B cell (primary cell): Measurements from ENCODE around the gene CC2D2A. TPM values are rescaled to one million over a fixed set of nuclear protein-coding genes. Genes with fewer than 3 reads are reported as not detected.

Source experiments
- ATAC-seq: fragments of 200-7000 bp; cut with Tn5 transposase; one replicate; pipeline ENCODE4 v1.10.0; 2021; ENCODE audit warnings: low read depth, mild to moderate bottlenecking, moderate number of reproducible peaks, moderate library complexity
- CTCF ChIA-PET: fragments of 350-600 bp; sonication (Branson Sonifier 250); formaldehyde crosslinking; loops from one replicate; lab custom pipeline; 2021; ENCODE audit warnings: antibody characterized with exemption, inconsistent platforms; lab: Charles Lee
- POLR2A ChIA-PET: fragments of 350-600 bp; sonication (Branson Sonifier 250); formaldehyde crosslinking; loops from one replicate; lab custom pipeline; 2021; ENCODE audit warnings: antibody characterized with exemption; lab: Charles Lee
- DNase-seq: peaks from one replicate; pipeline ENCODE4 v3.0.0; 2013
- H2AFZ ChIP-seq: 2 replicates; pipeline ENCODE4 v1.6.1; 2012; ENCODE audit warnings: mild to moderate bottlenecking, low read depth, low read length; ENCODE audit not compliant: insufficient read depth, poor library complexity, severe bottlenecking
- H3K27ac ChIP-seq, 2 donors: 1 replicate in 1 of 2; 2 replicates in 1 of 2; pipeline ENCODE4 v1.5.1; 2012 to 2013; ENCODE audit warnings: low read length in 2 of 2, mild to moderate bottlenecking in 2 of 2, moderate library complexity in 1 of 2
- H3K27me3 ChIP-seq, 4 experiments: fragments of 200-600 bp in 1 of 4; sonication (generic) in 1 of 4; replicated peaks in 1 of 4; 1 replicate in 2 of 4; 2 replicates in 2 of 4; pipeline versions ENCODE4 v1.6.1 to v1.7.0; 2013 to 2016; ENCODE audit warnings: low read length in 3 of 4, mild to moderate bottlenecking in 2 of 4, mixed read lengths in 1 of 4, moderate library complexity in 1 of 4; ENCODE audit not compliant: insufficient read depth in 4 of 4, control insufficient read depth in 3 of 4; ENCODE audit errors: control extremely low read depth in 1 of 4
- H3K36me3 ChIP-seq, 2 experiments: replicated peaks in 1 of 2; 1 replicate in 1 of 2; 2 replicates in 1 of 2; pipeline versions ENCODE4 v1.6.1 to v1.7.1; 2013; ENCODE audit warnings: low read length in 1 of 2; ENCODE audit not compliant: insufficient read depth in 2 of 2, control insufficient read depth in 1 of 2; ENCODE audit errors: control extremely low read depth in 1 of 2, extremely low read depth in 1 of 2
- H3K4me1 ChIP-seq, 2 donors: fragments of 200-600 bp in 1 of 2; sonication (generic) in 1 of 2; 1 replicate in 1 of 2; 2 replicates in 1 of 2; pipeline versions ENCODE4 v1.5.1 to v1.6.1; 2013 to 2017; ENCODE audit warnings: low read length in 2 of 2; ENCODE audit not compliant: control insufficient read depth in 2 of 2, insufficient read depth in 2 of 2
- H3K4me2 ChIP-seq: replicated peaks from 2 replicates; pipeline ENCODE3; 2012; ENCODE audit warnings: mild to moderate bottlenecking, low read depth, low read length; ENCODE audit not compliant: poor library complexity, severe bottlenecking
- H3K4me3 ChIP-seq, 5 experiments: fragments of 200-600 bp in 1 of 5; sonication (generic) in 1 of 5; 1 replicate in 3 of 5; 2 replicates in 2 of 5; pipeline versions ENCODE4 v1.5.1 to v1.7.0; 2011 to 2016; ENCODE audit warnings: low read length in 4 of 5, mild to moderate bottlenecking in 4 of 5, low read depth in 2 of 5, control low read depth in 1 of 5, moderate library complexity in 1 of 5; ENCODE audit not compliant: insufficient read depth in 1 of 5; ENCODE audit errors: control extremely low read depth in 1 of 5, extremely low read depth in 1 of 5
- H3K79me2 ChIP-seq: fragments of 200-600 bp; sonication (generic); one replicate; pipeline ENCODE4 v1.6.0; 2016; ENCODE audit warnings: low read length; ENCODE audit not compliant: control insufficient read depth, insufficient read depth
- H3K9ac ChIP-seq: fragments of 200-600 bp; sonication (generic); 2 replicates; pipeline ENCODE4 v1.6.1; 2017; ENCODE audit warnings: mild to moderate bottlenecking, low read length, moderate library complexity
- H3K9me3 ChIP-seq, 3 donors: one replicate each; pipeline versions ENCODE4 v1.6.1 to v1.7.1; 2013; ENCODE audit warnings: low read length in 2 of 3; ENCODE audit not compliant: control insufficient read depth in 2 of 3, insufficient read depth in 1 of 3; ENCODE audit errors: control extremely low read depth in 1 of 3
- H4K20me1 ChIP-seq: 2 replicates; pipeline ENCODE4 v1.6.0; 2012; ENCODE audit warnings: mild to moderate bottlenecking, low read length; ENCODE audit not compliant: insufficient read depth, control insufficient read depth, poor library complexity, severe bottlenecking
- H3K27ac Mint-ChIP-seq: one replicate; pipeline ENCODE4 v1.8.0; 2021; ENCODE audit warnings: mixed read lengths
- H3K27me3 Mint-ChIP-seq: one replicate; pipeline ENCODE4 v1.8.0; 2021; ENCODE audit warnings: mixed read lengths
- H3K4me1 Mint-ChIP-seq: one replicate; pipeline ENCODE4 v1.8.0; 2021; ENCODE audit warnings: mixed read lengths
- H3K4me3 Mint-ChIP-seq: one replicate; pipeline ENCODE4 v1.8.0; 2021; ENCODE audit warnings: mixed read lengths
- H3K9me3 Mint-ChIP-seq: one replicate; pipeline ENCODE4 v1.8.0; 2022; ENCODE audit warnings: mixed read lengths; ENCODE audit not compliant: insufficient read depth
- CTCF ChIP-seq: fragments of 200-600 bp; IDR thresholded peaks from one replicate; pipeline ENCODE4 v1.8.0; 2022; ENCODE audit warnings: antibody characterized with exemption, mild to moderate bottlenecking
- EZH2 ChIP-seq: IDR thresholded peaks from 2 replicates; pipeline ENCODE4 v1.6.1; 2012; ENCODE audit warnings: borderline replicate concordance, low read depth, mild to moderate bottlenecking, moderate library complexity, low read length; ENCODE audit not compliant: insufficient read depth, poor library complexity, severe bottlenecking
- WGBS: methylation state at CpG from one replicate; pipeline ENCODE4 v1.1.5; 2013; ENCODE audit warnings: missing lambda C conversion rate; ENCODE audit not compliant: insufficient coverage; 5-methylcytosine and 5-hydroxymethylcytosine counted together
- intact Hi-C: fragments of 100-400 bp; cut with micrococcal nuclease; formaldehyde crosslinking; loops from one replicate; pipeline ENCODE4 v1.10.0; 2022
- polyA plus RNA-seq: library from polyadenylated mRNA; depleted of rRNA; stranded (reverse); fragments of >200 nt; gene quantifications from 2 replicates; pipeline ENCODE4 v1.2.3, GENCODE V29; 2012
- total RNA-seq, 2 donors: library from RNA; stranded (reverse); fragments of 120-200 nt in 1 of 2; gene quantifications; 1 replicate in 1 of 2; 2 replicates in 1 of 2; pipeline versions ENCODE4 v1.2.3 to v1.2.4, GENCODE V29; 2013 to 2022

Gene CC2D2A
- total and polyA plus RNA-seq, 2 donors (not counting 1 experiment from before 2014, with no cell fraction given), result not detected

- H3K36me3 ChIP-seq, result no peaks in the 10 kb centered on the region
- H4K20me1 ChIP-seq, result no peaks in the 10 kb centered on the region
- no peak overlapping the region for H2AFZ ChIP-seq
- intact Hi-C loops, result no loop called here
- no peak for ATAC-seq
- H3K4me3 Mint-ChIP-seq, result no peak overlapping the region
- no peaks in the 10 kb centered on the region for H3K79me2 ChIP-seq
- no peak overlapping the region for H3K27ac Mint-ChIP-seq
- no peak overlapping the region for H3K4me2 ChIP-seq
- H3K9ac ChIP-seq, result no peak overlapping the region
- H3K27me3 Mint-ChIP-seq, result no peaks in the 10 kb centered on the region
- CTCF ChIA-PET, result no interaction called here
- H3K27ac ChIP-seq, result no peak overlapping the region
- H3K4me3 ChIP-seq, result no peak overlapping the region
- H3K27me3 ChIP-seq, result no peaks in the 10 kb centered on the region
- POLR2A ChIA-PET, result no interaction called here
- no peak for DNase-seq
- TF ChIP-seq CTCF (no peak), EZH2 (no peak)
- no peaks in the 10 kb centered on the region for H3K9me3 ChIP-seq
- WGBS, result 90% methylated on average over 3 of the region's 3 CpGs
- no peaks in the 10 kb centered on the region for H3K4me1 ChIP-seq
- H3K4me1 Mint-ChIP-seq, result no peaks in the 10 kb centered on the region
- no peaks in the 10 kb centered on the region for H3K9me3 Mint-ChIP-seq
These were observed 123.1 kb downstream of the CC2D2A start for GRCh38 chr4:15592799-15593198.

DNA sequence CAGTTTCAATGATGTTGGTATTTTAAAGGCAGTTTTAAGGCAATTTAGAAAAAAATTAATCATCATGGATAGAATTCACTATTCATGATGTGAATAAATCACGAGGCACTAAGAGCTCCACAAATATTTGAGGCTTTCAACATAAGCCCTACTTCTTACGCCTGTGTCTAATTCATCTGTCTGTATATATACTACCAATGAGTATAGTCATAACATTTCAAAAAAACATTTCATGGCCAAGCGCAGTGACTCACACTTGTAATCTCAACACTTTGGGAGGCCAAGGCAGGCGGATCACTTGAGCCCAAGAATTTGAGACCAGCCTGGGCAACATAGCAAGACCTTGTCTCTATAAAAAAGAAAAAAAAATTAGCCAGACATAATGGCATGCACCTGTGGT lies 129.0 kb downstream of the CC2D2A start:
- intact Hi-C loops, result no loop called here

More for the DNA sequence above, 129.0 kb downstream of the CC2D2A start:
- H3K4me1 ChIP-seq, result no peaks in the 10 kb centered on the region
- ChIA-PET POLR2A (no interaction called here), CTCF (interaction anchor here (0.6 kb wide), 2 partner anchors 1942 kb away, joined by 3 read pairs; no protein-coding TSS in a partner anchor)
- no peaks in the 10 kb centered on the region for H3K27me3 ChIP-seq
- H3K9me3 ChIP-seq, result no peaks in the 10 kb centered on the region
- H3K4me2 ChIP-seq, result no peak overlapping the region
- TF ChIP-seq EZH2 (no peak), CTCF (no peak)
- H2AFZ ChIP-seq, result no peak overlapping the region
- WGBS, result 100% methylated on average over 2 of the region's 4 CpGs
- no peaks in the 10 kb centered on the region for H3K79me2 ChIP-seq
- no peak for ATAC-seq
- no peak overlapping the region for H3K4me3 ChIP-seq
- peaks cover 0 to 6% of the 10 kb centered on the region in 2 experiments for H3K36me3 ChIP-seq
- no peaks in the 10 kb centered on the region for H3K27me3 Mint-ChIP-seq
- DNase-seq, result no peak
- H3K4me3 Mint-ChIP-seq, result no peak overlapping the region
- H3K27ac ChIP-seq, result no peak overlapping the region
- H3K9me3 Mint-ChIP-seq, result peaks cover 3% of the 10 kb centered on the region
- no peaks in the 10 kb centered on the region for H3K4me1 Mint-ChIP-seq
- H4K20me1 ChIP-seq, result no peaks in the 10 kb centered on the region
- no peak overlapping the region for H3K9ac ChIP-seq
- no peak overlapping the region for H3K27ac Mint-ChIP-seq
